Measurements from ENCODE around the gene ITPR1.

Gene ITPR1

GRCh38 chr3:4534906-4535305, 41.8 kb downstream of the ITPR1 start:
- DNase-seq: no peak

GRCh38 chr3:4536260-4536659, 43.1 kb downstream of the ITPR1 start:
- no peak for DNase-seq

- no peak for DNase-seq
Observed at GRCh38 chr3:4540267-4540666, 47.1 kb downstream of the ITPR1 start.

- DNase-seq: no peak
Observed at GRCh38 chr3:4543110-4543509, 50.0 kb downstream of the ITPR1 start.

- DNase-seq: no peak
Observed at GRCh38 chr3:4546346-4547178, 53.4 kb downstream of the ITPR1 start.

- no peak for DNase-seq
Observed at GRCh38 chr3:4547799-4548198, 54.7 kb downstream of the ITPR1 start.

- no peak for DNase-seq
Observed at GRCh38 chr3:4548356-4548755, 55.2 kb downstream of the ITPR1 start.

- no peak for DNase-seq
Observed at GRCh38 chr3:4548780-4549179, 55.6 kb downstream of the ITPR1 start.

- no peak for DNase-seq
Observed at GRCh38 chr3:4549896-4550295, 56.7 kb downstream of the ITPR1 start.

- DNase-seq: no peak
Observed at GRCh38 chr3:4551051-4551711, 58.0 kb downstream of the ITPR1 start.

GRCh38 chr3:4551794-4552442, 58.8 kb downstream of the ITPR1 start:
- no peak for DNase-seq

- DNase-seq: no peak
Observed at GRCh38 chr3:4552811-4553210, 59.7 kb downstream of the ITPR1 start.

- no peak for DNase-seq
Observed at GRCh38 chr3:4561661-4562060, 68.5 kb downstream of the ITPR1 start.

GRCh38 chr3:4562595-4562994, 69.4 kb downstream of the ITPR1 start:
- no peak for DNase-seq

GRCh38 chr3:4564270-4564669, 71.1 kb downstream of the ITPR1 start:
- no peak for DNase-seq

- no peak for DNase-seq
Observed at GRCh38 chr3:4564928-4565586, 71.9 kb downstream of the ITPR1 start.

- no peak for DNase-seq
Observed at GRCh38 chr3:4565809-4566501, 72.8 kb downstream of the ITPR1 start.

- no peak for DNase-seq
Observed at GRCh38 chr3:4568841-4569240, 75.7 kb downstream of the ITPR1 start.

- no peak for DNase-seq
Observed at GRCh38 chr3:4570840-4571621, 77.9 kb downstream of the ITPR1 start.

GRCh38 chr3:4571690-4572334, 78.7 kb downstream of the ITPR1 start:
- no peak for DNase-seq

- no peak for DNase-seq
Observed at GRCh38 chr3:4573153-4573552, 80.0 kb downstream of the ITPR1 start.

All from SHP77 (cell line).